NOMO-1 (cell line): ENCODE data around the gene OR52N1.

Experiments used
- DNase-seq, 2 experiments: peaks; one replicate each; lab custom pipeline; 2025; ENCODE audit not compliant: unreplicated experiment in 2 of 2; lab: John Stamatoyannopoulos, UW

OR52N1 gene

GRCh38 chr11:5791165-5791564, at the start of gene OR52N1:
Gene OR52N1 (minus strand): TSS chr11:5791265. CDS start chr11:5788816, 2,449 bp downstream.
- no peak for DNase-seq

- DNase-seq: no peak
These were observed 46.6 kb upstream of the OR52N1 start for GRCh38 chr11:5837695-5838094.

DNA sequence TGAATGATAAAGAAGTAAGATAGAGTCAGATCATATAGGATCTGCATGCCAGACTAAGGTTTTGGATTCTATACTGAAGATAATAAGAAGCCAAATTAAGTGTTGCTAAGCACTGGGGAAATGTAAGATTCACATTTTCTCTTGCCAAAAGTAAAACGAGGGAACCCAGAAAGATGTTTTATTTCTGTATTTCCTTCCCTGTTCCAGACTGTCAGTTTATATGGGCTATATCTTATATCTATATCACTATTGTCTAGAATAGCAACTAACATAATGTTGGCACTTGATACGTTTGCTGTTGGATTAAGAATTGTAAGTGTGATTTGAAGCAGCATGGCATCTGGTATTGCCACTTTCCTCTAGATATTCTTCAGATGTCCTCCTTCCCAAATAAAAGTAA, 42.4 kb upstream of the OR52N1 start:
- DNase-seq: no peak

DNA sequence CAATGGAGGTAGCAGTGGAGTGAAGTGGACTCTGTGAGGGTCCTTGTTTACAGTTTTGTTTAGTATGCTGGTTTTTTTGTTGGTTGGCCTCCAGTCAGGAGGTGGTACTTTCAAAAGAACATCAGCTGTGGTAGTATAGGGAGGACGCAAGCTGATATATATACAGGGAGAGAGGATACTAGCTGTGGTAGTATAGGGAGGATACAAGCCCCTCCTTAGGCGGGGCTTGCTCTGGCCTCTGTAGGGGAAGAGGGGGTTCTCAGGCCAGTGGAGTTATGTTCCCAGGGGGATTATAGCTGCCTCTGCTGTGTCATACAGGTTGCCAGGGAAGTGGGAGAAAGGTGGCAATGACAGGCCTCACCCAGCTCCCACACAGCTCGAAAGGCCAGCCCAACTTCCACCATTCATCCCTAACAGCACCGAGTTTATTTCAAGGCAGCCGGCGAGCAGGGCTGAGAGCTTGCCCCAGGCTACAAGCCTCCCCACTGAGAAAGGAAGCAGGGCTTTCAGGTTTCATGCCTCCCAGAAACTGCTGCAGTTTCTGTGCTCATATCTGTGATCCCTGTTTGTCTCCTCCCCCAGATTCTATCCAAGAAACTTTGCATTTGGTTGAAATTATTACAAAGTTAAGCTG, 40.2 kb upstream of the OR52N1 start:
- DNase-seq: no peak

GRCh38 chr11:5818245-5818886, 27.3 kb upstream of the OR52N1 start:
- DNase-seq: peak in 1 of 2 experiments; percentile 43

- peak; percentile 56 to 85 for DNase-seq
These were observed 24.5 kb upstream of the OR52N1 start for GRCh38 chr11:5815534-5815933.

DNA sequence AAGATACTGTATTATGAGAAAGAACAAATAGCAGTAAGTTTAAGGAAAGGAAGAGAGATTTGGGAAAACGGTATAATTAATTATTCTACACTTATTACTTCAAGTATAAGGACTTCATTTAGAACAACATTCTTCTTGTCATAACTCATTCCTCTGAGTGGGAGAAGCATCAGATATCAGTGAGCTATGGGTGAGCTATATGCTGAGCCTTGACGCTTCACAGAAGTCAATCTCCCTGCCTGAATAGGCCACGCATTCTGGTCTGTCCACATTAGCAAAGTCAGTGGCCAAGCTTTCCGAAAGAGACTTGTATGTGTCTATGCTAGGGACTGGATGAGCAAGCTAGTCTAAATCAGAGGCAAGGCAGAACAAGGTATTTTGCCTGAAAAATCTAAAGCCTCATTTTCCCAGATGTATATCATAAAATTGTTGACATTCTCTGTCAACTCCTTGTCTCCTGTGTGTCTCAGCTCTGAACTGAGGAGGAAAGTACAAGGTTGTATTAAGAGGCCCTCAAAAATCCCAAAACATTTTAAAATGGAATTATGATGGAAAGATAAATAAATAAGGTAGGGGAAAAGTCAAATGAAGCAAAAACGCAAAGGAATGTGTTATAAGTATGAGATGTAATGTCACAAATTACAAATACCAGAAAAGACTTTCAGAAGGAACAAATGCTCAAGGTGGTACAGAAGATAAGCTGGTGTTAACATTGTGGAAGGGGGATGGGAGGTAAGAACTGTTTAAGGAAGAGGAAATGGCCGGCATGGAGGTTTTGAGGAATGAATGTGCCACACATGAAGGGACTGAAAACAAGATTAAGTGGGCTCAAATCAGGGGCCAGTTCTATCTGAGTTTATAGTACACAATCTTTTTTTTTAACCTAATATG, 19.1 kb upstream of the OR52N1 start:
- DNase-seq: no peak

DNA sequence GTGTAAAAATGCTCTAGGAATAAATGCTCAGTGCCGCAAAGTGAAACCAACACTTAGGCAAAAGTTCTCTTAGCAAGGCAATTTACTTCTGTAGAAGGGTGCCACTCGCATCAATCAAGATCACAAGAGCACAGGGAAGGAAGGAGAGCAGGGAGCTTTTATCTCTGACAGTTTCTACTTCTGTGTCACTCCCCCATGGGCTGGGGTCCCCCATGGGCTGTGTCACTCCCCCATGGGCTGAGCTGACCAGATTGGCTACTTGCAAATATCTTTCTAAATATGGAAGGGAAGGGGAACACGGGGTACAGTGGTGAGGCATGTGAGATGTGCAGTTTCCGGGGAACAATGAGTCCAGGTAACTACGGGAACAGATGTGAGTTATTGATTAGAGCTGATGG, 18.1 kb upstream of the OR52N1 start:
- peak in 1 of 2 experiments; percentile 10 for DNase-seq

DNA sequence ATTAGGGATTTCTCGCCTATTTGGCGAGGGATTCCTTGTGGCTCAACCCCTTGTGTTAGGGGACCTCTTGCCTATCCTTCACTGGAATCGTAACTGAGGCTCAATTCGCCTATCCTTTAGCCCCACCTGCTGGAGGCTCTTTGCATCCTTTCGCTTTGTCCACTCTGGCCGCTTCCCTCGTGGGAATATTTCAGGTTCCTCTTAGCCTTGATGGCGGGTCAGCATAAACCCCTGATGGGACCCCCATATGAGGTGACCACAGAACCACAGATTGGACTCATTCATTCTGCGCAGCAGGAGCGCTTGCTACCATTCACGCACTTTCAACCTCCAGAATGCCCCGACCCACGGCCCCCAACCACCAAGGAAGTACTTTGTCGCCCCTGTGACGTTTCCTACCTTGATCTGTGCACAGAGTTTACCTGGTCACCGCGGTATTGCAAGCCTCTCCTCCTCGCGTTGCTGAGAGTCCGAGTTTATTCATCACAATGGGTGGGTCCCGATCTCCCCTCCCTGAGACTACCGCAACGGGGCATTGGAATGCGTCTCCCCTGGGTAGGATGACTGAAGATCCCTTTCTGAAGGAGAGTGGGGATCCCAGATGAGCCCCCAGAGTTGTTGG, 17.5 kb upstream of the OR52N1 start, which contains the start of gene OR52N2:
Gene OR52N2 (plus strand): TSS at position 425 of the 622 bp plus-strand sequence. CDS start 11,412 bp downstream, outside the sequence.
- DNase-seq: peak; percentile 72 to 73

GRCh38 chr11:5807580-5807979, 16.5 kb upstream of the OR52N1 start:
- no peak for DNase-seq

GRCh38 chr11:5803982-5804381, 12.9 kb upstream of the OR52N1 start:
- DNase-seq: no peak

GRCh38 chr11:5796541-5796940, 5.5 kb upstream of the OR52N1 start:
- no peak for DNase-seq

DNA sequence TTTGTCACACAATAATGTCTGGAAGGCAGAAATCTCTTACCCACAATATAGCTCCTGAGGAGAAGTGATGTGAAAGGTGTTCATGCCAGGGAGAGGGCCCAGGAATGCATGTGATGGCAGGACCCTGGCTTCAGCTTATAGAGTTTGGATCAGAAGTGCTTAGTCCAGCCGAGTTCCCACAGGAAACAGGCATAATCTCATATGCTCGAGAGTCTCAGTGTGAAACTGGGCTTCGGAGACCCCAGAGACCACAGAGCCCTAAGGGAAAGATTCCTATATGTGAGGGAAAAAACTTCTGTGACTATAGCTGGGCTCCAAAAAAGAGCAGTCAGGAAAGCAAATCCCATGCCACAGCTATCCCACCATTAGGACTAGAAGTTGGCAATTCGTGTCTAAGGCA, 7.8 kb downstream of the OR52N1 start, which contains the start of gene OR52N5:
Gene OR52N5 (minus strand): TSS at position 101 of the 400 bp plus-strand sequence. CDS start 4,721 bp downstream, outside the sequence.
- no peak for DNase-seq

GRCh38 chr11:5767056-5767455, 24.0 kb downstream of the OR52N1 start:
- DNase-seq: no peak

DNA sequence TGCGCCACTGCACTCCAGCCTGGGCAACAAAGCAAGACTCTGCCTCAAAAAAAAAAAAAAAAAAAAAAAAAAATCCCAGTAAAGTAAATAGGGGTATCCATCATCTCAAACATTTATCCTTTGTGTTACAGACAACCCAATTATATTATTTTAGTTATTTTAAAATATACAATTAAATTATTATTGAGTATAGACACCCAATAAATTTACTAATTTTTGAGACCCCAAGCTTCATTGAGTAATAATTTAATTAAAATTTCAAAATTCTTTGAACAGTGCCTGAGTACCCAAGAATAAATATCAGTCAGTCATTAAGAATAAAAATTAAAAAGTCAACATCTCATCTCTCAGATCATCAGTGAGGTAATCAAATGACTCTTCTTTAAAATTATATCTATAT, 37.1 kb downstream of the OR52N1 start, which contains the start of gene OR52N4:
Gene OR52N4 (plus strand): TSS at position 301 of the 400 bp plus-strand sequence. CDS start 498 bp downstream, outside the sequence.
- no peak for DNase-seq

GRCh38 chr11:5749836-5750235, 41.2 kb downstream of the OR52N1 start:
- DNase-seq: no peak

GRCh38 chr11:5746614-5747013, 44.5 kb downstream of the OR52N1 start:
- no peak for DNase-seq

GRCh38 chr11:5738431-5738830, 52.6 kb downstream of the OR52N1 start:
- no peak for DNase-seq

DNA sequence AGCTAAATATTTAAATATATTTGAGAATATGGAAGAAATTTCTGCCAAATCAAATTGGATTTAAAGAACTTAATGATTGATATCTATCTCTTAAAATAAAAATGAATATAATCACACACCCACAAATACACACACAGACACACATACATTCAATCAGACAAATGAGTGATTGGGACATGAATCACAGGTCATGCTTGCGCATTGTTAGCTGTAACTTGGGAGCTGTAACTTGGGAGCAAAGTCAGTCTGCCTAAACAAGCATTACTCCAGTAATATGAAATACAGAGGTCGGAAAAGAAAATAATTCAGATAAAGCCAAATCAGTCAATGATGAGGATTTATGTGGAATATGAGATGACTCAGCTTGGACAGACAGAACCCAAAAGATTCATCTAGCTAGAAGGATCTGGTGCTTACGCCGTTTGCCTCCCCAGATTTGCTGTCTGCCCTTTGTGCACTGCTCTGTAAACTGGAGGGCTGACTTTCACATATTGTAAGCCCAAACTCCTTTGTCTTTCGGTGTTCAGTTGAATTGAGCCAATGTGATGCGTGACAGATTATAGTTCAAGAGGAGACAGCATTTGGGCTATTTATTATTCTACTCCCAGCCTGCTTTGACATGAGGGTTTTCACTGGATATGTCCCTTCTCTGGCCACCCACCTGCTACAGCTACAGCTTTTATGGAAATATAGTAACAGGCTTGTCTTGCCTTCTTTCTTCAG, 53.2 kb downstream of the OR52N1 start:
- DNase-seq: no peak

DNA sequence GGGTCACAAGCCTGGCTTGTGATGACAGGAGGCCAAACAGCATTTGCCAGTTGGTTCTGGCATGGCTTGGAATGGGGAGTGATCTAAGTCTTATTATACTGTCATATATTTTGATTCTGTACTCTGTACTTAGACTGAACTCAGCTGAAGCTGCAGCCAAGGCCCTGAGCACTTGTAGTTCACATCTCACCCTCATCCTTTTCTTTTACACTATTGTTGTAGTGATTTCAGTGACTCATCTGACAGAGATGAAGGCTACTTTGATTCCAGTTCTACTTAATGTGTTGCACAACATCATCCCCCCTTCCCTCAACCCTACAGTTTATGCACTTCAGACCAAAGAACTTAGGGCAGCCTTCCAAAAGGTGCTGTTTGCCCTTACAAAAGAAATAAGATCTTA, 54.0 kb downstream of the OR52N1 start:
- DNase-seq: no peak
